Subcutaneous adipose tissue (tissue), 4 donors: ENCODE data around the gene PRSS56. TPM values are rescaled to one million over a fixed set of nuclear protein-coding genes. Genes with fewer than 3 reads are reported as not detected.

Experiments
- CTCF ChIP-seq: fragments of 450-650 bp; IDR thresholded peaks from one replicate; pipeline ENCODE4 v1.5.1; 2016; ENCODE audit warnings: low read depth, mild to moderate bottlenecking, control low read depth, antibody characterized with exemption, moderate library complexity
- total RNA-seq, 4 donors: library from RNA; depleted of rRNA; stranded (reverse); fragments of >200 nt; gene quantifications; one replicate each; pipeline ENCODE4 v1.1.0, GENCODE V29; 2016

Gene PRSS56
- total RNA-seq, 4 donors from 2014 or later: not detected

DNA sequence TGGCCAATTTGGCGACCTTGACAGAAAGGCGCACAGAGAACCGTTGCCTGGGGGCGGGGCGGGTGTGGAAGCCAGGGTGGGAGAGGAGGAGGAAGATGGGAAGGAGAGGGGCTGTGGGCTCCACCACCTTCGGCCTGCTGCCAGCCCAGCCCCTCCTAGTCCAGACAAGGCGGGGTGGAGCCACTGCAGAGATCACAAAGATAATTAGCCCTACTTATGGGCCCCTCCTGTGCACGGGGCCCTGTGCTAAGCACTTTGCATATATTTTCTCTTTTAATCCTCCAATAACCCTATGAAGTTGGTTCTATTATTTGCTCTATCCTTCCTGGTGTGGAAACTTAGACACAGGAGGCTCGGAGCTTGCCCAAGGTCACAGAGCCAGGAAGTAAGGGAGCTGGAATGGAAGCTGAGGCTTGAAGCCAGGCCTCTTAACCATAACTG lies 18.8 kb upstream of the PRSS56 start:
- TF ChIP-seq CTCF: no peak

- TF ChIP-seq CTCF: no peak
Observed at GRCh38 chr2:232501794-232502390, 18.3 kb upstream of the PRSS56 start.

GRCh38 chr2:232502511-232502910 lies 17.7 kb upstream of the PRSS56 start:
- no peak for TF ChIP-seq CTCF

- TF ChIP-seq CTCF: no peak
Observed at GRCh38 chr2:232502911-232503808, 17.0 kb upstream of the PRSS56 start.

GRCh38 chr2:232503809-232504323 lies 16.3 kb upstream of the PRSS56 start:
- TF ChIP-seq CTCF: no peak

DNA sequence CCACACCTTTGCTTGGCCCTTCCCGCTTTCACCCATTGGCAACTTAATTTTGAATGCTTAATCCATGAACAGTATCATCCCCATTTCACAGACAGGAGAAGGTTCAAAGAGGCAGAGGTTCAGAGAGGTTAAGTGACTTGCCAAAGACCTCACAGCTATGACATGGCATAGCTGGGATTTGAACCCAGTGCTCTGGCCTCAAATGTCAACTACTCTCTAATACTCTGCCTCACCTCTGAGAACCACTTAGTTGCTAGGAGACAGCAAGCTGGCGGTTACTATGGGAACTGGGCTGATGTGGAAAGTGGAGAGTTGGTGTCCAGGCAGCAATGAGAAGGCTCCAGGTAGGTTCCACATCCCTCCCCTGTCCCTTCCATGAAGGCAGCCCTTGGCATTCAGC lies 15.8 kb upstream of the PRSS56 start:
- no peak for TF ChIP-seq CTCF

GRCh38 chr2:232505856-232506255 lies 14.3 kb upstream of the PRSS56 start:
- no peak for TF ChIP-seq CTCF
